GM12891 (cell line): ENCODE measurements around the gene LOXL4.

Experiments used
- DNase-seq: peaks from one replicate; pipeline ENCODE4 v3.0.0; 2011; ENCODE audit warnings: low spot score; ENCODE audit not compliant: insufficient read length
- FAIRE-seq: peaks from 2 replicates; lab custom pipeline; 2011; peaks lifted over from hg19 to GRCh38; lab: Jason Lieb, UNC
- PAX5 ChIP-seq: IDR thresholded peaks from 2 replicates; pipeline ENCODE4 v1.6.1; 2011; ENCODE audit warnings: low read length, moderate library complexity, mild to moderate bottlenecking; ENCODE audit not compliant: insufficient read depth, severe bottlenecking
- POLR2A ChIP-seq: IDR thresholded peaks from 2 replicates; pipeline ENCODE4 v1.6.1; 2011; ENCODE audit warnings: low read depth, low read length, control low read depth
- POLR2AphosphoS5 ChIP-seq: IDR thresholded peaks from 2 replicates; pipeline ENCODE4 v1.6.1; 2011; ENCODE audit warnings: low read depth, low read length, control low read depth
- POU2F2 ChIP-seq: IDR thresholded peaks from 2 replicates; pipeline ENCODE4 v1.6.1; 2011; ENCODE audit warnings: low read depth, mild to moderate bottlenecking, control low read depth, low read length, moderate library complexity
- SPI1 ChIP-seq: IDR thresholded peaks from 2 replicates; pipeline ENCODE4 v1.6.1; 2011; ENCODE audit warnings: low read depth, low read length, control low read depth
- TAF1 ChIP-seq: IDR thresholded peaks from 2 replicates; pipeline ENCODE4 v1.6.1; 2011; ENCODE audit warnings: low read depth, low read length, control low read depth

Gene LOXL4

GRCh38 chr10:98249134-98249533 is 18.9 kb downstream of the LOXL4 start:
- TF ChIP-seq PAX5 (no peak), POLR2A (no peak), POU2F2 (no peak), TAF1 (no peak), SPI1 (no peak), POLR2AphosphoS5 (no peak)
- FAIRE-seq (no peak), DNase-seq (no peak)

GRCh38 chr10:98248018-98248417 is 20.0 kb downstream of the LOXL4 start:
- FAIRE-seq (no peak), DNase-seq (no peak)
- TF ChIP-seq POLR2AphosphoS5 (no peak), POLR2A (no peak), SPI1 (no peak), PAX5 (no peak), TAF1 (no peak), POU2F2 (no peak)

- no peak for TF ChIP-seq SPI1
- TF ChIP-seq PAX5 = no peak
- no peak for TF ChIP-seq POLR2A
- TF ChIP-seq POLR2AphosphoS5 = no peak
- no peak for TF ChIP-seq POU2F2
- TF ChIP-seq TAF1 = no peak
- DNase-seq = no peak
- no peak for FAIRE-seq
Observed at GRCh38 chr10:98246911-98247805, 20.8 kb downstream of the LOXL4 start.

GRCh38 chr10:98244586-98244985 is 23.4 kb downstream of the LOXL4 start:
- peak; percentile 20 for FAIRE-seq
- no peak for TF ChIP-seq POLR2A
- no peak for TF ChIP-seq POLR2AphosphoS5
- TF ChIP-seq PAX5 = no peak
- no peak for TF ChIP-seq TAF1
- no peak for TF ChIP-seq SPI1
- no peak for TF ChIP-seq POU2F2

DNA sequence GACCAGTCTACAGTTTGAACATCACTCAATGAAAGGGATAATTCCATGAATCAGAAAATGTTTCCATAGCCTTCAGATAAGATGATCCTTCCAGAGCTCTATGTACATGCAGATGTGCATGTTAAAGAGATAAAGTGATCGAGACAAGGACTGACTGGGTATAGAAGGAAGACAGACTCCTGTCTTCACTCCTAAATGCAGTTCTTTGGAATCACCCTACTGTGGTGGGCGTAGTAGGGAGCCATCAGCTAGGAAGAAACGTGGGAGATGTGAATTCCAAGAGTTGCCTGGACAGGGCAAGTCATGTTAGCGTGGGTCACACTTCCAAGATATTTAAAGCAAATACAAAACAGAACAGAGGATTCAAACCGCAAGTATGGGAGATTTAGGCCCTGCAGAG is 23.9 kb downstream of the LOXL4 start:
- DNase-seq = no peak
- FAIRE-seq = no peak

More at GRCh38 chr10:98244586-98244985, 23.4 kb downstream of the LOXL4 start:
- no peak for DNase-seq

GRCh38 chr10:98242823-98243222 is 25.2 kb downstream of the LOXL4 start:
- FAIRE-seq = peak; percentile 35

More for the DNA sequence above, 23.9 kb downstream of the LOXL4 start:
- TF ChIP-seq POLR2A = no peak
- TF ChIP-seq SPI1 = no peak
- TF ChIP-seq PAX5 = no peak
- TF ChIP-seq TAF1 = no peak
- no peak for TF ChIP-seq POU2F2
- TF ChIP-seq POLR2AphosphoS5 = no peak

GRCh38 chr10:98240524-98240923 is 27.5 kb downstream of the LOXL4 start:
- DNase-seq (no peak), FAIRE-seq (no peak)
- TF ChIP-seq TAF1 = no peak
- TF ChIP-seq POU2F2 = no peak
- no peak for TF ChIP-seq PAX5
- no peak for TF ChIP-seq POLR2A
- no peak for TF ChIP-seq POLR2AphosphoS5
- no peak for TF ChIP-seq SPI1

More at GRCh38 chr10:98242823-98243222, 25.2 kb downstream of the LOXL4 start:
- TF ChIP-seq PAX5 (no peak), POLR2AphosphoS5 (no peak), POLR2A (no peak), POU2F2 (no peak), SPI1 (no peak), TAF1 (no peak)
- no peak for DNase-seq

DNA sequence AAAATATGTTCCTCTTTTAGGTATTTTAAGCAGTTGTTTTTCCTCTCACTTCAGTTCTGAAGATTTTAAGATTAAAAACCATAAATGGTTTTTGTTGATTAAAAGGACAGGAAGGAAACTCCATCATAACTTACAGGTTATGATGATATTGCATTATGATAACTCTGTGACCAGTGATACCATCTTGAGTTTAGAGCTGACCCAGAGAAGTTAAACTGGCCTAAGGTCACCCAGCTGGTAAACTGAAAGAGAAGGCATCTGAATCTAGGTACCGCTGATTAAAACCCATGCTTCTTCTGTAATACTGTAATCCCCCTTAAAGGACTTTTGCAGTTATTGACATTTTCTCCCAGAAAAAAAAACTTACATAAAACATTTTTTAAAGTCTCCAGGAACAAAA is 29.6 kb downstream of the LOXL4 start:
- no peak for DNase-seq

DNA sequence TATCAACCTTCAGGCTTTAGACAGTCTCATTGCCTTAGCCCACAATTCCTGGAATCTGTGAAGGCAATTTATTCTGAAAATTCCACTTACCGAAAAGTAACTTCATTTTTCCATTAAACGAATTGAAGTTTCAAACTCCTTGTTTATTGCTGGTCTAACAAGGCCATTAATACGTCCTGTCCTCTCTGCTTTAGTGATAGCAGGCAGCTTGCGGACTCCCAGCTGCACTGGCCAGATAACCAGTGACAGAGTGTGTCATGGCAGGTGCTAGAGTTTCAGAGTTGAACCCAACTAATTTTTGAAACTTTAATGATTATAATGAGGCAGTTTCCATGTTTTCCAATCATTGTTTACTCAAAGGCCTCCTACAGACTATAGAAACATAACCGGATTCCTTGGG is 31.1 kb downstream of the LOXL4 start:
- TF ChIP-seq TAF1 (no peak), PAX5 (no peak), POLR2AphosphoS5 (no peak), POU2F2 (no peak), POLR2A (no peak), SPI1 (no peak)
- DNase-seq (no peak), FAIRE-seq (no peak)

More for the DNA sequence above, 29.6 kb downstream of the LOXL4 start:
- no peak for FAIRE-seq
- TF ChIP-seq POLR2AphosphoS5 = no peak

DNA sequence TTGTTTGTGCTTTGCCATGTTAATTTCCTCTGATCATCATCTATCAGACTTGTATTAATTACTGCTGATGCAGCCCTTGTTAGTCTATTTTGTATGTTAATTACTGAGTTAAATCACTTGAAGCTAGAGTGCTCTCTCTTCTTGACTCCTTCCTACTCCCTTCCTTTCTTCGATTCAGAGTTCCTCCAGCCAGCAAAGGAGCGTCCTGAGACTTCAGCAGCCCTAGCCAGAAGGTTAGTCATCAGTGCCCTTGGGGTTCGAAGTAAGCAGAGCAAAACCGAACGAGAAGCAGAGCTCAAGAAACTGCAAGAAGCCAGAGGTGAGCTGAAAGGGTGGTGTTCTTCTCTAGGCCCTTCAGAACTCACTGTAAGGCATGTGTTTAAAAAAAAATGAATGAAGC is 32.1 kb downstream of the LOXL4 start:
- TF ChIP-seq TAF1 (no peak), POLR2AphosphoS5 (no peak), POU2F2 (no peak), POLR2A (no peak), PAX5 (no peak), SPI1 (no peak)
- DNase-seq (no peak), FAIRE-seq (no peak)
